ENCODE data around the gene KCNT2. TPM values are rescaled to one million over a fixed set of nuclear protein-coding genes. Genes with fewer than 3 reads are reported as not detected.

Gene KCNT2
- total and polyA plus RNA-seq, 2 of the 8 experiments (the other 6 are each of a cell fraction or from before 2014, with no cell fraction given): 2.3 to 10.2 TPM

GRCh38 chr1:196405839-196406238 lies 202.4 kb downstream of the KCNT2 start:
- no peak overlapping the region for H3K56ac ChIP-seq (replicated peaks; ENCODE audit: insufficient read length, low read depth, low read length)
- no peak overlapping the region for H2BK5ac ChIP-seq (ENCODE audit: low read depth, low read length)
- no peak overlapping the region for H2AFZ ChIP-seq (ENCODE audit: low read length)
- H3K9me3 ChIP-seq (ENCODE audit: insufficient read depth in 2 of 2, low read depth in 1 of 2, low read length in 1 of 2): no peaks in the 10 kb centered on the region
- H2AK5ac ChIP-seq (ENCODE audit: low read depth, low read length): no peak overlapping the region
- WGBS, 2 experiments (ENCODE audit: extremely low coverage in 1 of 2, insufficient coverage in 1 of 2, insufficient read length in 1 of 2, insufficient replicate concordance in 2 of 2, low coverage in 1 of 2, low lambda C conversion rate in 2 of 2, missing lambda C conversion rate in 1 of 2): 97% methylated on average over 2 of the region's 2 CpGs; no CpG with 5 or more reads in 1 of the 2 experiments
- no peak overlapping the region for H2BK120ac ChIP-seq (replicated peaks; ENCODE audit: low read depth, low read length)
- H3K27ac ChIP-seq (ENCODE audit: low read depth, low read length): no peak overlapping the region
- ChIA-PET CTCF (ENCODE audit: partially characterized antibody) (interaction anchor here (0.6 kb wide), 2 partner anchors 354 to 385 kb away, joined by 3 read pairs; no protein-coding TSS in a partner anchor), POLR2A (ENCODE audit: partially characterized antibody) (no interaction called here)
- no peaks in the 10 kb centered on the region for H3K79me2 ChIP-seq (ENCODE audit: control insufficient read depth in 1 of 2, insufficient read depth in 2 of 2, low read length in 2 of 2)
- no peaks in the 10 kb centered on the region for H3K36me3 ChIP-seq (ENCODE audit: control insufficient read depth in 2 of 4, insufficient read depth in 4 of 4, low read length in 3 of 4)
- H3K14ac ChIP-seq (ENCODE audit: insufficient read length): no peak overlapping the region
- no peak overlapping the region for H3K4ac ChIP-seq (replicated peaks; ENCODE audit: insufficient read length, low read depth, low read length)
- no peak overlapping the region for H2BK15ac ChIP-seq (ENCODE audit: low read length)
- no peak overlapping the region for H3K4me2 ChIP-seq (ENCODE audit: insufficient read depth in 1 of 2, low read depth in 2 of 2, low read length in 2 of 2)
- H2BK20ac ChIP-seq (ENCODE audit: low read length): no peak overlapping the region
- H3K18ac ChIP-seq (ENCODE audit: extremely low read depth, low read length): no peak overlapping the region
- no peak for TF ChIP-seq TCF12 (IDR thresholded peaks at IDR 0.05; ENCODE audit: low read depth, low read length)
- TF ChIP-seq GTF2F1 (IDR thresholded peaks at IDR 0.05; ENCODE audit: borderline replicate concordance, low read depth, low read length): no peak
- TF ChIP-seq TAF1 (IDR thresholded peaks at IDR 0.05; ENCODE audit: low read depth, low read length): no peak
- TF ChIP-seq SIX5 (IDR thresholded peaks at IDR 0.05; ENCODE audit: low read depth, low read length): no peak
- TF ChIP-seq BRCA1 (IDR thresholded peaks at IDR 0.05; ENCODE audit: low read depth, low read length): no peak
- TF ChIP-seq, protein P1, sequence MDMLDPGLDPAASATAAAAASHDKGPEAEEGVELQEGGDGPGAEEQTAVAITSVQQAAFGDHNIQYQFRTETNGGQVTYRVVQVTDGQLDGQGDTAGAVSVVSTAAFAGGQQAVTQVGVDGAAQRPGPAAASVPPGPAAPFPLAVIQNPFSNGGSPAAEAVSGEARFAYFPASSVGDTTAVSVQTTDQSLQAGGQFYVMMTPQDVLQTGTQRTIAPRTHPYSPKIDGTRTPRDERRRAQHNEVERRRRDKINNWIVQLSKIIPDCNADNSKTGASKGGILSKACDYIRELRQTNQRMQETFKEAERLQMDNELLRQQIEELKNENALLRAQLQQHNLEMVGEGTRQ (IDR thresholded peaks at IDR 0.05; ENCODE audit: low read length): no peak
- no peak for TF ChIP-seq TEAD4 (IDR thresholded peaks at IDR 0.05; ENCODE audit: low read depth, low read length)
- no peak overlapping the region for H4K8ac ChIP-seq (ENCODE audit: extremely low read depth, insufficient read depth, low read length)
- H3K79me1 ChIP-seq (ENCODE audit: low read depth, low read length): no peaks in the 10 kb centered on the region
- no peak overlapping the region for H4K91ac ChIP-seq (replicated peaks; ENCODE audit: insufficient read length, low read length)
- no peak overlapping the region for H4K5ac ChIP-seq (ENCODE audit: insufficient read length, low read depth, low read length)
- H2BK12ac ChIP-seq (ENCODE audit: low read depth, low read length): no peak overlapping the region
- H3K23ac ChIP-seq (ENCODE audit: insufficient read length): no peak overlapping the region
- 0 out of 7 replicates have a peak, but pooled peaks cover 0 to 2% (median 0%) of the 10 kb centered on the region in 4 experiments for H3K4me1 ChIP-seq (replicated peaks in 1 of 4; ENCODE audit: control insufficient read depth in 3 of 4, insufficient read depth in 4 of 4, low read length in 3 of 4)
- H3K9ac ChIP-seq (replicated peaks in 1 of 4; ENCODE audit: extremely low read depth in 1 of 4, low read depth in 3 of 4, low read length in 3 of 4): no peak overlapping the region
- H3K27me3 ChIP-seq (replicated peaks in 1 of 4; ENCODE audit: control insufficient read depth in 3 of 4, extremely low read depth in 1 of 4, insufficient read depth in 3 of 4, low read length in 3 of 4): no peaks in the 10 kb centered on the region
- FAIRE-seq: no peak
- H3K23me2 ChIP-seq (ENCODE audit: low read depth, low read length): no peaks in the 10 kb centered on the region
- H4K20me1 ChIP-seq (replicated peaks in 1 of 2; ENCODE audit: control insufficient read depth in 1 of 2, insufficient read depth in 2 of 2, low read length in 2 of 2): no peaks in the 10 kb centered on the region
- H3K4me3 ChIP-seq (ENCODE audit: extremely low read depth in 1 of 4, insufficient read depth in 2 of 4, low read depth in 3 of 4, low read length in 4 of 4): no peak overlapping the region
- no peak for DNase-seq (ENCODE audit: low read depth in 1 of 2, low spot score in 2 of 2)

Measured in H1 (cell line).